Esophagus squamous epithelium (tissue), 5 donors: ENCODE data around the gene MRFAP1L1. TPM values are rescaled to one million over a fixed set of nuclear protein-coding genes. Genes with fewer than 3 reads are reported as not detected.

Experiments used
- DNase-seq: peaks from one replicate; lab custom pipeline; 2025; lab: John Stamatoyannopoulos, UW
- H3K27ac ChIP-seq, 4 donors: fragments of 200-600 bp; sonication (generic); one replicate each; pipeline ENCODE4 v1.5.1; 2016 to 2019; ENCODE audit warnings: mild to moderate bottlenecking in 1 of 4
- H3K27me3 ChIP-seq, 4 donors: fragments of 200-600 bp; sonication (generic); 1 replicate in 3 of 4; 2 replicates in 1 of 4; pipeline versions ENCODE4 v1.5.1 to v1.6.0; 2017 to 2021; ENCODE audit warnings: antibody characterized with exemption in 1 of 4
- H3K36me3 ChIP-seq, 3 donors: fragments of 200-600 bp; sonication (generic); one replicate each; pipeline ENCODE4 v1.5.1; 2016 to 2019
- H3K4me1 ChIP-seq, 3 donors: fragments of 200-600 bp; sonication (generic); one replicate each; pipeline ENCODE4 v1.5.1; 2017 to 2019
- H3K4me3 ChIP-seq, 4 donors: fragments of 200-600 bp; sonication (generic); 1 replicate in 3 of 4; 2 replicates in 1 of 4; pipeline ENCODE4 v1.5.1; 2016 to 2019; ENCODE audit warnings: mild to moderate bottlenecking in 2 of 4, moderate library complexity in 1 of 4
- H3K9me3 ChIP-seq, 3 donors: fragments of 200-600 bp; sonication (generic); one replicate each; pipeline ENCODE4 v1.5.1; 2016 to 2019
- CTCF ChIP-seq, 6 experiments: fragments of 450-650 bp in 4 of 6; fragments of 200-600 bp in 2 of 6; sonication (generic) in 2 of 6; IDR thresholded peaks; one replicate each; pipeline ENCODE4 v1.5.1; 2016 to 2019; ENCODE audit warnings: antibody characterized with exemption in 6 of 6, mild to moderate bottlenecking in 4 of 6, moderate library complexity in 4 of 6
- POLR2A ChIP-seq, 4 donors: fragments of 450-650 bp; IDR thresholded peaks; one replicate each; pipeline ENCODE4 v1.6.1; 2017; ENCODE audit warnings: antibody characterized with exemption in 4 of 4, mild to moderate bottlenecking in 4 of 4, moderate library complexity in 3 of 4
- WGBS, 2 donors: methylation state at CpG; one replicate each; pipeline ENCODE4 v1.1.5; 2018; 5-methylcytosine and 5-hydroxymethylcytosine counted together
- intact Hi-C: fragments of 100-400 bp; cut with DNase I; formaldehyde crosslinking; loops from one replicate; pipeline ENCODE4 v1.15.0; 2022
- total RNA-seq, 4 donors: library from RNA; depleted of rRNA; stranded (reverse); fragments of >200 nt; gene quantifications; one replicate each; pipeline ENCODE4 v1.1.0, GENCODE V29; 2016
- donor health status: DM: yes; HTN: yes; CAD: no.

MRFAP1L1 gene
- total RNA-seq, 4 donors from 2014 or later, result 29.5 to 63.5 (median 48.2) TPM

GRCh38 chr4:6750286-6751221, 40.9 kb upstream of the MRFAP1L1 start:
- Histone ChIP-seq H3K27ac (peak overlapping the region; percentile 74 to 89 (median 84)), H3K4me3 (no peak overlapping the region), H3K9me3 (no peaks in the 10 kb centered on the region), H3K36me3 (no peaks in the 10 kb centered on the region), H3K27me3 (no peaks in the 10 kb centered on the region), H3K4me1 (peaks cover 34 to 82% (median 42%) of the 10 kb centered on the region in 3 donors)
- intact Hi-C loops, result no loop called here
- DNase-seq, result no peak
- no peak for TF ChIP-seq CTCF (IDR thresholded peaks at IDR 0.05)
- WGBS, 2 donors, result 65 to 72% methylated on average over 6 to 13 of the region's 23 CpGs

DNA sequence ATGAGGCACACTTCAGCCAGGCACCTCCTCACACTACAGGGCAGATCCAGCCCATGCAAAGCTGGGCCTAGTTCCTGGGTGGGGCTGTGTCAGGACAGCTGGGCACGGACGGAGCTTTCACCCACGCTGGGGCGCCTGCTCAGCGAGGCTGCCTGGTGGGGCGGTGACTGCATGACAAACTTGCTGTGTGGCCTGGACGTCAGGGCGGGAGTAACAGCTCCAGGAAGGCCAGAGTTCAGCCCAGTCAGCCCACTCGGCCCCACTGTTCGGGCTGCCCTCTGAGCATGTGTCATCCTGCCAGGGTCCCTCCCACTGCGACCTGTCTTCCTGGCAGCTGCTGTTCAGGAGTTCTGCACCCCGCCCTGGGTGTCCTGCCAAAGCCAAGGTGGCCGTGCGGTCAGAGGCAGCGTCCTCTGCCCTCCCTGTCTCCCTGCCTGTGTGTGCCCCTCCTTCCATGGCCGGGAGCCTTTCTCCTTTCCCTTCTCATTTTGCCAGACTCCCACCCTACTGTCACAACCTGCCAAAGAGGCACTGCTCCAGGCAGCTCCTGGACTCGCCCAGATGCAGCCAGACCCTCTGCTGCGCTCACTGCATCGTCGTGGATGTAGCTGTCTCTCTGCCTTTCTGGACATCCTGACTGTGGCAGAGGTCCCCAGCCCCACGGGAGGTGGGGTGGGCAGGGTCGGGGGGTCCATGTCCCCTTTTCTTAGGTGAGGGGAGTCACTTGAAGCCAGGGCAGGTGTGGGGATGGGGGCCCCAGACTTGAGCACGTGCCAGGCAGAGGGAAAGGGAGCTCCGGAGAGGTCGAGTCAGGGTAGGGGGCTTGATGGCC, 39.9 kb upstream of the MRFAP1L1 start:
- Histone ChIP-seq H3K36me3 (no peaks in the 10 kb centered on the region), H3K4me1 (peaks cover 34 to 81% (median 42%) of the 10 kb centered on the region in 3 donors), H3K9me3 (no peaks in the 10 kb centered on the region), H3K27me3 (no peaks in the 10 kb centered on the region), H3K27ac (peak overlapping the region; percentile 74 to 89 (median 84)), H3K4me3 (no peak overlapping the region)
- DNase-seq, result peak; percentile 30
- TF ChIP-seq POLR2A (IDR thresholded peaks at IDR 0.05) (no peak), CTCF (IDR thresholded peaks at IDR 0.05) (no peak)
- WGBS, 2 donors, result 26 to 35% methylated on average over 6 to 8 of the region's 25 CpGs
- intact Hi-C loops, result no loop called here

DNA sequence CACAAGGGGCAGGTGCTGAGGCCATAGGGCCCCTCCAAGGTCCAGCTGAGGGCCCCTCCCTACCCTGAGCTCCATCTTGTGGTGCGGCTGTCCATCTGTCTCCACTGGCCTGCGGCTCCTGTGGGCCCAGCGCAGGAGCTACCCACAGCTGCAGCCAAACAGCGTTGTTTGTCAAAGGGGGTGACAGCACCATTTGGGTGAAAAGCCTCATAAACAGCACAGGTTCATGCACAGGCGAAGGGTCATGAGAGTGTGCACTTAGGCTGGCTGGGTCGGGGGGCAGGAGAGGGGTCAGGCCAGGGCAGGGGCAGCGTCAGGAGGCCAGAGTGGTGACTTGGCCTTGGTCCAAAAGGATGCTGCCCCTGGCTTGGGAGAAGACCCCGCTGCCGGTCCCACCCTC, 38.6 kb upstream of the MRFAP1L1 start:
- no peak for DNase-seq
- no peaks in the 10 kb centered on the region for H3K9me3 ChIP-seq
- 83 to 84% methylated on average over 5 to 8 of the region's 9 CpGs for WGBS, 2 donors

DNA sequence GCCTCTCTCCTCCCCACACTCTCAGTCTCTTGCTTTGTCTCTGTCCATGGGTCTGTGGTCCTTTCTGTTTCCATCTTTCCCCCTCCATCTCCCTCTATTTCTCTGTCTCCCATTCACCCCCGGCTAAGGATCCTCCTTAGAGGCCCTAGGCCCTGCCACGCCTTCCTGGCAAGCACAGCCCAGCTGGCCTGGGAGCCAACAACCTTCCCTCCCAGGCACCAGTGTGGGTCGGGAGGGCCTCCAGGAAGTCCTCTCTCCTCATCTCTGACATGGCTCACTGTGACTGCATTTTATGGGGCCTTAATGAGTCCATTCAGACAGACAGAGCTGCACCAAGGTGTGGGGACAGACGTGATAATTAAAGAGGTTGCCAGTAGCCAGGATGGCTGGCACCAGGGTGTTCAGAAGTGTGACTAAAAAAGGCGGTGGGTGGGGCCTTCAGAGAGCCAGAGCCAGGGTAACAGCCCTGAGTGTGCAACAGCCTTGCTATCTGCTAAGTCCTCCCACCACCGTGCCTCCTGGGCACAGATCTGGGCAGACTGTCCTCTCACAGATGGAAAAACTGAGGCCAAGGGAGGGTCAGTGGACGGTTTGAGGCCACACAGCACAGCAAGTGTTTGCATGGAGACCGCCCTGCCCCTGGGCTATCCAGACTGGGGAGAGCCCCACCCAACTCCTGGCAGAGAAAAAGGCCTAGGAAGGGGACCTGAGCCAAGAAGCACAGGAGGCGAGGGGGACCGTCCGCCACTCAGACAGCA, 37.8 kb upstream of the MRFAP1L1 start:
- H3K27me3 ChIP-seq, result no peaks in the 10 kb centered on the region
- H3K4me1 ChIP-seq, result peaks cover 34 to 63% (median 42%) of the 10 kb centered on the region in 3 donors
- DNase-seq, result no peak
- peak overlapping the region; percentile 16 to 89 (median 84) for H3K27ac ChIP-seq
- no peak overlapping the region for H3K4me3 ChIP-seq
- intact Hi-C loops, result no loop called here
- TF ChIP-seq POLR2A (IDR thresholded peaks at IDR 0.05), result no peak
- no peak for TF ChIP-seq CTCF (IDR thresholded peaks at IDR 0.05)
- WGBS, 2 donors, result 36 to 44% methylated on average over 6 to 7 of the region's 11 CpGs
- H3K36me3 ChIP-seq, result no peaks in the 10 kb centered on the region
- no peaks in the 10 kb centered on the region for H3K9me3 ChIP-seq

More for the DNA sequence above, 38.6 kb upstream of the MRFAP1L1 start:
- Histone ChIP-seq H3K4me1 (peaks cover 34 to 71% (median 42%) of the 10 kb centered on the region in 3 donors), H3K27ac (peak overlapping the region; percentile 46 to 89 (median 84)), H3K36me3 (no peaks in the 10 kb centered on the region), H3K27me3 (no peaks in the 10 kb centered on the region), H3K4me3 (no peak overlapping the region)
- TF ChIP-seq POLR2A (IDR thresholded peaks at IDR 0.05), result no peak
- TF ChIP-seq CTCF (IDR thresholded peaks at IDR 0.05), result no peak
- intact Hi-C loops, result no loop called here
